ENCODE results near the gene ZNF22. TPM values are rescaled to one million over a fixed set of nuclear protein-coding genes. Genes with fewer than 3 reads are reported as not detected.
"Not testable (repeated sequence)": the region's sequence is repeated elsewhere in the genome, so short reads cannot be mapped to it uniquely, and the experiment has no call there.

ZNF22 gene
- total RNA-seq, 2 experiments from 2014 or later = 44.6 to 45.2 TPM

GRCh38 chr10:45006276-45007030 lies 5.7 kb downstream of the ZNF22 start:
- POLR2A ChIA-PET = no interaction called here
- H3K27me3 Mint-ChIP-seq (ENCODE audit: low read depth) = no peaks in the 10 kb centered on the region
- no peak overlapping the region for H3K4me3 Mint-ChIP-seq
- CTCF ChIA-PET = interaction anchor here (1.3 to 1.4 kb wide), 2 partner anchors 9 to 31 kb away, joined by 3 read pairs; no protein-coding TSS in a partner anchor
- peaks cover 21% of the 10 kb centered on the region for H3K4me1 Mint-ChIP-seq (ENCODE audit: low read depth)
- DNase-seq (no peak), ATAC-seq (no peak)
- peaks cover 45% of the 10 kb centered on the region for H3K36me3 Mint-ChIP-seq (ENCODE audit: low read depth)
- no peak overlapping the region for H3K27ac Mint-ChIP-seq
- H3K9me3 Mint-ChIP-seq (ENCODE audit: insufficient read depth) = peaks cover 23% of the 10 kb centered on the region

GRCh38 chr10:45008524-45009161 lies 7.9 kb downstream of the ZNF22 start:
- Mint-ChIP-seq H3K4me1 (ENCODE audit: low read depth) (peaks cover 6% of the 10 kb centered on the region), H3K4me3 (no peak overlapping the region), H3K27ac (no peak overlapping the region), H3K27me3 (ENCODE audit: low read depth) (no peaks in the 10 kb centered on the region), H3K36me3 (ENCODE audit: low read depth) (peaks cover 25% of the 10 kb centered on the region), H3K9me3 (ENCODE audit: insufficient read depth) (peaks cover 14% of the 10 kb centered on the region)
- DNase-seq = peak; percentile 55
- ChIA-PET POLR2A (no interaction called here), CTCF (interaction anchor here (0.6 to 1.6 kb wide), 6 partner anchors 9 to 226 kb away, joined by 3 to 9 read pairs (median 4); partner anchors contain the start of gene ZNF22)
- ATAC-seq = peak; percentile 84

- CTCF ChIA-PET = interaction anchor here (1.7 kb wide), 1 partner anchor 82 kb away, joined by 4 read pairs; no protein-coding TSS in a partner anchor
- ATAC-seq; POLR2A ChIA-PET; H3K4me3 Mint-ChIP-seq; H3K9me3 Mint-ChIP-seq (ENCODE audit: insufficient read depth); H3K27ac Mint-ChIP-seq; H3K4me1 Mint-ChIP-seq (ENCODE audit: low read depth); H3K27me3 Mint-ChIP-seq (ENCODE audit: low read depth); DNase-seq; H3K36me3 Mint-ChIP-seq (ENCODE audit: low read depth): not testable (repeated sequence)
These were observed 13.8 kb downstream of the ZNF22 start for GRCh38 chr10:45014557-45014956.

- H3K36me3 Mint-ChIP-seq (ENCODE audit: low read depth) = no peaks in the 10 kb centered on the region
- ChIA-PET POLR2A (no interaction called here), CTCF (interaction anchor here (1.7 kb wide), 1 partner anchor 83 kb away, joined by 4 read pairs; no protein-coding TSS in a partner anchor)
- ATAC-seq (no peak), DNase-seq (no peak)
- H3K4me1 Mint-ChIP-seq (ENCODE audit: low read depth) = no peaks in the 10 kb centered on the region
- peaks cover 5% of the 10 kb centered on the region for H3K27me3 Mint-ChIP-seq (ENCODE audit: low read depth)
- no peak overlapping the region for H3K4me3 Mint-ChIP-seq
- H3K9me3 Mint-ChIP-seq (ENCODE audit: insufficient read depth) = no peaks in the 10 kb centered on the region
- no peak overlapping the region for H3K27ac Mint-ChIP-seq
These were observed 14.9 kb downstream of the ZNF22 start for GRCh38 chr10:45015590-45015989.

- POLR2A ChIA-PET = no interaction called here
These were observed 22.7 kb downstream of the ZNF22 start for GRCh38 chr10:45023426-45023825.

GRCh38 chr10:45034301-45034700 lies 33.6 kb downstream of the ZNF22 start:
- DNase-seq = no peak
- peaks cover 8% of the 10 kb centered on the region for H3K27me3 Mint-ChIP-seq (ENCODE audit: low read depth)
- no peaks in the 10 kb centered on the region for H3K4me1 Mint-ChIP-seq (ENCODE audit: low read depth)
- no peak overlapping the region for H3K4me3 Mint-ChIP-seq
- H3K27ac Mint-ChIP-seq = no peak overlapping the region
- ChIA-PET CTCF (no interaction called here), POLR2A (no interaction called here)
- ATAC-seq = no peak
- no peaks in the 10 kb centered on the region for H3K36me3 Mint-ChIP-seq (ENCODE audit: low read depth)
- peaks cover 6% of the 10 kb centered on the region for H3K9me3 Mint-ChIP-seq (ENCODE audit: insufficient read depth)

More at GRCh38 chr10:45023426-45023825, 22.7 kb downstream of the ZNF22 start:
- ATAC-seq (no peak), DNase-seq (no peak)
- CTCF ChIA-PET = no interaction called here
- no peaks in the 10 kb centered on the region for H3K9me3 Mint-ChIP-seq (ENCODE audit: insufficient read depth)
- no peaks in the 10 kb centered on the region for H3K4me1 Mint-ChIP-seq (ENCODE audit: low read depth)
- peaks cover 3% of the 10 kb centered on the region for H3K27me3 Mint-ChIP-seq (ENCODE audit: low read depth)
- no peak overlapping the region for H3K4me3 Mint-ChIP-seq
- no peaks in the 10 kb centered on the region for H3K36me3 Mint-ChIP-seq (ENCODE audit: low read depth)
- H3K27ac Mint-ChIP-seq = no peak overlapping the region

GRCh38 chr10:45035673-45036072 lies 35.0 kb downstream of the ZNF22 start:
- Mint-ChIP-seq H3K27me3 (ENCODE audit: low read depth) (peaks cover 15% of the 10 kb centered on the region), H3K4me1 (ENCODE audit: low read depth) (no peaks in the 10 kb centered on the region), H3K27ac (no peak overlapping the region), H3K36me3 (ENCODE audit: low read depth) (no peaks in the 10 kb centered on the region), H3K4me3 (no peak overlapping the region), H3K9me3 (ENCODE audit: insufficient read depth) (peaks cover 6% of the 10 kb centered on the region)
- CTCF ChIA-PET = no interaction called here
- ATAC-seq (no peak), DNase-seq (no peak)
- POLR2A ChIA-PET = no interaction called here

GRCh38 chr10:45040921-45041542 lies 40.3 kb downstream of the ZNF22 start:
- no peaks in the 10 kb centered on the region for H3K4me1 Mint-ChIP-seq (ENCODE audit: low read depth)
- no peak overlapping the region for H3K27ac Mint-ChIP-seq
- POLR2A ChIA-PET = interaction anchor here (0.6 kb wide), 2 partner anchors 85 to 730 kb away, joined by 3 to 7 read pairs; no protein-coding TSS in a partner anchor
- DNase-seq = no peak
- CTCF ChIA-PET = interaction anchor here (1.2 to 1.3 kb wide), 2 partner anchors 36 to 108 kb away, joined by 3 read pairs; no protein-coding TSS in a partner anchor
- no peaks in the 10 kb centered on the region for H3K36me3 Mint-ChIP-seq (ENCODE audit: low read depth)
- ATAC-seq = no peak
- H3K27me3 Mint-ChIP-seq (ENCODE audit: low read depth) = peaks cover 20% of the 10 kb centered on the region
- H3K9me3 Mint-ChIP-seq (ENCODE audit: insufficient read depth) = no peaks in the 10 kb centered on the region
- no peak overlapping the region for H3K4me3 Mint-ChIP-seq

- no peak overlapping the region for H3K4me3 Mint-ChIP-seq
- peaks cover 14% of the 10 kb centered on the region for H3K27me3 Mint-ChIP-seq (ENCODE audit: low read depth)
- no peak for DNase-seq
- ChIA-PET POLR2A (no interaction called here), CTCF (no interaction called here)
- no peak overlapping the region for H3K27ac Mint-ChIP-seq
- no peaks in the 10 kb centered on the region for H3K9me3 Mint-ChIP-seq (ENCODE audit: insufficient read depth)
- no peak for ATAC-seq
- no peaks in the 10 kb centered on the region for H3K4me1 Mint-ChIP-seq (ENCODE audit: low read depth)
- H3K36me3 Mint-ChIP-seq (ENCODE audit: low read depth) = no peaks in the 10 kb centered on the region
These were observed 43.6 kb downstream of the ZNF22 start for GRCh38 chr10:45044290-45044689.

- ChIA-PET CTCF (no interaction called here), POLR2A (interaction anchor here (1.2 kb wide), 1 partner anchor 11 kb away, joined by 3 read pairs; no protein-coding TSS in a partner anchor)
- Mint-ChIP-seq H3K4me3 (no peak overlapping the region), H3K36me3 (ENCODE audit: low read depth) (no peaks in the 10 kb centered on the region), H3K27ac (no peak overlapping the region), H3K9me3 (ENCODE audit: insufficient read depth) (no peaks in the 10 kb centered on the region), H3K4me1 (ENCODE audit: low read depth) (no peaks in the 10 kb centered on the region), H3K27me3 (ENCODE audit: low read depth) (peaks cover 11% of the 10 kb centered on the region)
- DNase-seq (no peak), ATAC-seq (no peak)
These were observed 50.0 kb downstream of the ZNF22 start for GRCh38 chr10:45050551-45051235.

GRCh38 chr10:45052700-45053099 lies 52.0 kb downstream of the ZNF22 start:
- Mint-ChIP-seq H3K4me1 (ENCODE audit: low read depth) (no peaks in the 10 kb centered on the region), H3K27me3 (ENCODE audit: low read depth) (peaks cover 9% of the 10 kb centered on the region), H3K4me3 (no peak overlapping the region), H3K27ac (no peak overlapping the region), H3K36me3 (ENCODE audit: low read depth) (no peaks in the 10 kb centered on the region), H3K9me3 (ENCODE audit: insufficient read depth) (no peaks in the 10 kb centered on the region)
- CTCF ChIA-PET = no interaction called here
- no peak for DNase-seq
- POLR2A ChIA-PET = no interaction called here
- ATAC-seq = no peak

All from activated CD8-positive, alpha-beta T cell treated with anti-CD3 and anti-CD28 coated beads, Interleukin-2, amount 10 ng/mL, durations not matched to agents 7 days and 5 days (primary cell).